Hepatocyte (in vitro differentiated cells): ENCODE results near the gene RAB3D.

Source experiments
- EZH2phosphoT487 ChIP-seq: fragments of 200-600 bp; sonication (generic); IDR thresholded peaks from one replicate; pipeline ENCODE4 v1.6.1; 2018; ENCODE audit warnings: antibody characterized with exemption, mild to moderate bottlenecking, low read depth, moderate library complexity; ENCODE audit not compliant: unreplicated experiment, severe bottlenecking
- TF ChIP-seq, protein P1 (sequence below): fragments of 200-600 bp; sonication (generic); IDR thresholded peaks from 2 replicates; pipeline ENCODE4 v1.5.1; 2016; ENCODE audit warnings: antibody characterized with exemption, mild to moderate bottlenecking; ENCODE audit not compliant: poor library complexity

DNA sequence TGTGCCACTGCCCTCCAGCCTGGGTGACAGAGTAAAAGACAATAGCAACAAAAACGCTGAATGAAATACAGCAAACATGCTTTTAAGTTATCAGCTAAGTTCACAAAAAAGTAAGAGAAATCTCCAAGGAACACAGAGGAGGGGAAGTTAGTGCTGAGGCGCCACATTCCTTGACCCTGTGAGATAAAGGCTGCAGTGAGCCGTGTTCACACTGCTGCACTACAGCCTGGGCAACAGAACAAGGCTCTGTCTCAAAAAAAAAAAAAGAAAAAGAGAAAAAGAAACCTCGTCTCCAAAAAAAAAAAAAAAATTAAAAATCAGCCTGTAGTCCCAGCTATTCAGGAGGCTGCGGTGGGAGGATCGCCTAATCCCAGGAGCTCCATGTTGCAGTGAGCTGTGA is 60.8 kb downstream of the RAB3D start:
- TF ChIP-seq, protein P1, sequence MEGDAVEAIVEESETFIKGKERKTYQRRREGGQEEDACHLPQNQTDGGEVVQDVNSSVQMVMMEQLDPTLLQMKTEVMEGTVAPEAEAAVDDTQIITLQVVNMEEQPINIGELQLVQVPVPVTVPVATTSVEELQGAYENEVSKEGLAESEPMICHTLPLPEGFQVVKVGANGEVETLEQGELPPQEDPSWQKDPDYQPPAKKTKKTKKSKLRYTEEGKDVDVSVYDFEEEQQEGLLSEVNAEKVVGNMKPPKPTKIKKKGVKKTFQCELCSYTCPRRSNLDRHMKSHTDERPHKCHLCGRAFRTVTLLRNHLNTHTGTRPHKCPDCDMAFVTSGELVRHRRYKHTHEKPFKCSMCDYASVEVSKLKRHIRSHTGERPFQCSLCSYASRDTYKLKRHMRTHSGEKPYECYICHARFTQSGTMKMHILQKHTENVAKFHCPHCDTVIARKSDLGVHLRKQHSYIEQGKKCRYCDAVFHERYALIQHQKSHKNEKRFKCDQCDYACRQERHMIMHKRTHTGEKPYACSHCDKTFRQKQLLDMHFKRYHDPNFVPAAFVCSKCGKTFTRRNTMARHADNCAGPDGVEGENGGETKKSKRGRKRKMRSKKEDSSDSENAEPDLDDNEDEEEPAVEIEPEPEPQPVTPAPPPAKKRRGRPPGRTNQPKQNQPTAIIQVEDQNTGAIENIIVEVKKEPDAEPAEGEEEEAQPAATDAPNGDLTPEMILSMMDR = no peak
- TF ChIP-seq EZH2phosphoT487 = no peak
